Activated CD8-positive, alpha-beta memory T cell treated with anti-CD3 and anti-CD28 coated beads for 4 hours (primary cell): ENCODE results near the gene PPIH.
"Not testable (repeated sequence)": the region's sequence is repeated elsewhere in the genome, so short reads cannot be mapped to it uniquely, and the experiment has no call there.

Source experiments
- DNase-seq, 2 donors: peaks; one replicate each; pipeline ENCODE4 v3.0.0-alpha.2; 2020; ENCODE audit warnings: low read depth in 2 of 2

Gene PPIH

DNA sequence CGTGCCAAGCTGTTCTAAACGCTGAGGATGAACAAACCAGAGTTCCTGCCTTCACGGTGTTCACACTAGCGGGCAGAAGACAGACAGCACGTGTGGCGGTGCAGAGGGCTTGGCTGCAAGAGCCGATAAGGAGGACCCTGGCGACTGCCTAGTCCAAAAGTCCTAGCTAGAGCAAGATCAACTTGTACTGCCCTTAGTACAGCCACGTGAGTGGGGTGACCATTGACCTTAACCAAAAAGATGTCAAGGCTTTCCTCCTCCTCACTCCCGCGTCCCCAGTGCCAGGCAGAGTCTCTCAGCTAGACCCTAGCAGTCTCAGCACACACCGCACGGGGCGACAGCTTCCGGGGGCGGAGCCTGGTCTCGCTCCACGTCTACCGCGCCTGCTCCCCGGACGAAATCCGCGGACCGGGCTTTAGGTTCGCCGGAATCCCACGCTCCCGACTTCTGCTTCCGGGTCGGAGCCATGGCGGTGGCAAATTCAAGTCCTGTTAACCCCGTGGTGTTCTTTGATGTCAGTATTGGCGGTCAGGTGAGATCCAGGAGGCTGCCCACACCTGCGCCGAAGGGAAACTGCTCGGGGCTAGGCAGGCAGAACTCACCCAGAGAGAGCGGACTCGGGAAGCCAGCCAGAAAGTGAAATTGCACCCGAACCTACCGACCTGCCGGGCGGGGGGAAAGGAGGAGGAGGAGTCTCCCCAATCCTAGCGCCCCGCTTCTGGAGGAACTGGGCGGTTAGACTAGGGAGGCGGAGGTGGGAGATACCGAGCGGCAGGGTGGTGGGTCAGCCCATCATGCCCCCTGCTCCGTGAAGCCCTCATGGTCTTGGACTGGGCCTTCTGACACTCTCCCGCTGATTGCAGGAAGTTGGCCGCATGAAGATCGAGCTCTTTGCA is at the start of gene PPIH:
Gene PPIH, plus strand, starts transcription at position 443 of the 896 bp plus-strand sequence. Its CDS starts 24 bp downstream, at position 467.
- DNase-seq: peak; percentile 90 to 91

DNA sequence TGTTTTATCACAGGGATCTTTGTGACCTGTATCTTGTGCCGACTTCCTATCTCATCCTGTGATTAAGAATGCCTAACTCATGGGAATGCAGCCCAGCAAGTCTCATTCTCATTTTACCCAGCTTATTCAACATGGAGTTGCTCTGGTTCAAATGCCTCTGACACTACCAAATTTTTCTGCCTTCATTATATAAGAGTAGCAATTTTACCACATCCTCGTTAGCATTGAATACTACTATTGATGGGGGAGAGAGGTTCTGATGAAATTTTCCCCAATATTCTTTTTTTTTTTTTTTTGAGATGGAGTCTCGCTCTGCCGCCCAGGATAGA is 44.5 kb upstream of the PPIH start:
- no peak for DNase-seq

DNA sequence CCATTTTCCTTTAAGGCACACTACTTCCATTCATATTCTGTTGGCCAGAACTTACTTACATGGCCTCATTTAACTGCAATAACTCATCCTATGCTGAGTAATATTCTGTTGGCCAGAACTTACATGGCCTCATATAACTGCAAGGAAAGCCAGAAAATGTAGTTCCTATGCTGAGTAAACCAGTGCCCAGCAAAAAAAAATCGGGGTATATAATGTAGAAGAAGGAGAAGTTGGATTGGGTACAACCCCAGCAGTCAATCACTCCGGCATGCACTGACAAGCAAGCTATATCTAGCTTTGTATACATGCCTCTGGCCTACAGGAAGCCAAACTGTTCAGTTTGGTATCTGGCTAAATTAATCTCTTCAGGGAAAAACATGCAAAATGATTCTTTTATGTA is 39.4 kb upstream of the PPIH start:
- no peak for DNase-seq

GRCh38 chr1:42620307-42620706 is 37.9 kb upstream of the PPIH start:
- no peak for DNase-seq

DNA sequence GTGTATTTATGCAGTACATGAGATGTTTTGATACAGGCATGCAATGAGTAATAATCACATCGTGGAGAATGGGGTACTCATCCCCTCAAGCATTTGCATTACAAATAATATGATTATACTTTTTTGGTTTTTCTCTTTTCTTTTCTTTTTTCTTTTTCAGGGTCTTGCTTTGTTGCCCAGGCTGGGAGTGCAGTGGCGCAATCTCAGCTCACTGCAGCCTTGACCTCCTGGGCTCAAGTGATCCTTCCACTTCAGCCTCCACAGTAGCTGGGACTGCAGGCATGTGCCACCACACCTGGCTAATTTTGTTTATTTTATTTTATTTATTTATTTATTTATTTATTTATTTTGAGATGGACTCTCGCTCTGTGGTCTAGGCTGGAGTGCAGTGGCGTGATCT is 37.0 kb upstream of the PPIH start:
- not testable (repeated sequence) for DNase-seq

GRCh38 chr1:42627205-42627604 is 31.0 kb upstream of the PPIH start:
- DNase-seq: not testable (repeated sequence)

GRCh38 chr1:42639116-42639515 is 19.1 kb upstream of the PPIH start:
- no peak for DNase-seq

GRCh38 chr1:42646056-42646455 is 12.2 kb upstream of the PPIH start:
- no peak for DNase-seq

DNA sequence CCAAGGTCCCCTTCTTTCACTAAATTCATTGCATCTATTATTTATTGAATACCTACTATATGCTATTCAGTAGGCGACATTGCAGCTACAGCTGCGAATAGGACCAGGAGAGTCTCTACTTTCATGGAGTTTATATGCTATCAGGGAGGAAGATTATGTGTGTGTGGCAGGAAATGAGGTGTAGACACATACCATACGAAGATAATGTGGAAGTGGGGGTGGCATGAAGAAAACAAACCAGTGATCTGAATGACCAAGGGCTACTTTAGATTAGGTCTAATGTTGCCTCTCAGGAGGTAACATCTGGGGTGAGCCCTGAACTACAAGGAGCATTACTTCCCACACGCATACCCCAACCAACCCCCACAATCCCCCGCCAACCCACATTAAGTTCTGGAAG is 1.0 kb upstream of the PPIH start:
- DNase-seq: no peak

- no peak for DNase-seq
Observed at GRCh38 chr1:42658877-42659337, 684 bp downstream of the PPIH start.

GRCh38 chr1:42660907-42661500 is 2.8 kb downstream of the PPIH start:
- DNase-seq: no peak

DNA sequence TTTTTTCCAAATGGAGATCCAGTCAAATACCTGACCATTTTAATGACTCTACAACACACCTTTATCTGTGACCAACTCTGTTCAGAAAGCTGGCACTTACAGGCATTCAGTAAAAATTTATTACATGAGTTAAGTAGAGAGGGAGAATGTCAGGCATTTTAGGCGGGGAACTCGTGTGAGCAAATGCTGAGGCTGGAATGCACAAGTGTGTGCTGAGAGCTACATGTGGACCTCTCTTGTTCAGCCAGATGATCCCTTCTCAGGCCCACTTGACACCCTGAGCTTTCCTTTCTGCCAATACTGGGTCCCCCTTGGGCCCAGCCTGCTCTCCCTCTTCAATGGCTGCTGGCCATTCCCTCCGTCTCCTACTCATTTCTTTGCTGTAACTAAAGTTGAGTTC is 11.7 kb downstream of the PPIH start:
- no peak for DNase-seq

- DNase-seq: no peak
Observed at GRCh38 chr1:42670425-42670824, 12.2 kb downstream of the PPIH start.

DNA sequence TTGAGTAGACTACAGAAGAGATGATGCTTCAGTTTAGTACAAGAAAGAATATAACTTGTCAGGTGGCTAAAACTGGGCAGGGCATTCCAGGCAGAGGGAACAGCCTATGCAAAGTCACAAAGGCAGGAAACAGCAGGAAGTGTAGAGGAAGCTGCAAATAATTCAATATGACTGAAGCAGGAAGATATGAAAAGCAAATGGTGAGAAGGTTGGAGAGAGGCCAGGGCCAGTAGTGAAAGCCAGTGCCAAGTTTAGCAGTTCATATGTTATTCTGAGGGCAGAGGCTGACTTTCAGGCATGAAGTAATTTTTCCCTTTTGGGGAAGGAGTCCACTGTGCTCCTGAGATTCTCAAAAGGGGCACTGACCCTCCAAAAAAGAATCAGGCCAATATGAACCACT is 16.0 kb downstream of the PPIH start:
- no peak for DNase-seq

DNA sequence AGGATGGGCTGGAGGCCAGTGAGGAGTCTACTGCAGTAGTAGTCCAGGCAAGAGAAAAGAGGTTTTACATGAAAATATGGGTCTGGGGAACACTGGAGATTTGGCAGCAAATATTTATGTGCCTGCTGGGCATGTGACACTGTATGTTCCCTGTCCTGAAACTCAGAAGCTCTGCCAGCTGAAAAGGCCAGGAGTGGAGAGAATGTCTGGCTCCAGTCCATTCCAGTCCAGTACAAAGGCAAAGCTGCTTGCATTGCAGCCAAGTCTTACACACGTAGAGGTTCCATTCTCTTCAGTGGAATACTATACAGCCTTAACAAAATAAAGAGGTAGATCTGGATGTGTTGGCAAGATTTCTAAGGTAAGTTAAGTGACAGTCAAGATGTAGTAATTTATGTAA is 16.5 kb downstream of the PPIH start:
- DNase-seq: no peak

DNA sequence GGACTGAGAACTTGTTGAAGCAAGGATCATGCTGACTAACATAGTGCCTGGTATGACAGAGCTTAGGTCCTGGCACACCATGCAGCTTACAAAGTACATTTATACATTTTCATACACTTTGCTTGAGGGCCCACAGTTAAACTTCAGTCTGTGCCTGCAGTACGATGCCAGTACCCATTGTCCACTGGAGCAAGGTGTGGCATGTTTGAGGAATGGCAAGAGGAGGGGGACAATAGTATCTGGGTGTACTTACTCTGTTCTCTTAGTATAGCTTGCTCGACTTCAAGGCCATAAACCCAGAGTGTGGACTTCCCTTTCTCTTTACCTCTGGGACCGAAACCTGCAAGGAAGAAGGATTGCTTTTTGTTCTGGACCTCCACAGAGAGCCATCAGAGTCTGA is 17.2 kb downstream of the PPIH start:
- no peak for DNase-seq

DNA sequence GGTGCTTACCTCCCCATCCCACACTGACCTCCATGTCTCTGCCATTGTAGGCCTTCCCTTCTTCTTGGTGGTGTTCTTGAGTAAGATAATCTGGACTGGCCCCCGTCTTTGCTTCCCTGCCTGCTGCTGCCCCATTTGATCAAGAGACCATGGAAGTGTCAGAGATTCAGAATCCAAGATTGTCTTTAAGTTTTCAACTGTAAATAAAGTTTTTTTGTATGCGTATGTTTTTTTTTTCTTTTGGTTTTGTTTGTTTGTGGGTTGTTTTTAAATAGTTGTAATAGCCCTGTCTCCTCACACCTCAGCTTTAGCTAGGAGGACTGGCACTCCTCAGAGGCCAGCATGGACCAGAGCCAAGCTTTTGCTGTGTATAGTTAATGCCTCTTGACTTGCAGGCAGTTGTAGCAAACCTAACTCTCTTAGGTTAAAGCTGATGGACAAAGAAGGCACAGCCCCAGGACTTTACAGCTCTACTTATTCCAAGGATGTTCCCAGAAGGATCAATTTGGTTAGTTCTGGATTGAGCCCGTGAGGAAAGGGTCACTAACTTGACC is 18.4 kb downstream of the PPIH start:
- DNase-seq: no peak

GRCh38 chr1:42679364-42679983 is 21.3 kb downstream of the PPIH start:
- DNase-seq: no peak

DNA sequence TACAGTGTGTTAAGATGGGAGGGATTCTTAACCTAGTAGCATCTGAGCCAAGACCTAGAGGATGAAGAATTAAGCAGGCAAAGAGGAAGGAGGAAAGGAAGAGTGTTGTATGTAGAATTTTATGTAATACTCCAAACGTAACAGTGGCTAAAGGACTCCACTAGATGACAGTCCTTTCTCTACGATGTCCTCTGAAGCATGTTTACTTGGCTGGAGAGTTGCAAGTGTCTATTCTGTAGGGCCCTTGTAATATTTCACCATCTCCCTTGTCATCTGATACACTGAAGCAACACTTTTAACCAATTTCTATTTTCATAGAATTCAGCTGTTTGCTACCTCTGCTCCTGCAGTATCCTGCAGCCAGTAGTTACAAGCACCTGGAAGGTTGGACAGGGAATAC is 21.8 kb downstream of the PPIH start:
- DNase-seq: no peak

GRCh38 chr1:42680921-42681683 is 22.9 kb downstream of the PPIH start:
- DNase-seq: no peak

- DNase-seq: peak; percentile 86 to 92
Observed at GRCh38 chr1:42681741-42682483, 23.7 kb downstream of the PPIH start, which contains the start of gene YBX1. Gene YBX1 (plus strand): TSS chr1:42682418. CDS start chr1:42682566, 148 bp downstream.
